Measurements from ENCODE around the gene AOPEP. TPM values are rescaled to one million over a fixed set of nuclear protein-coding genes. Genes with fewer than 3 reads are reported as not detected.
A peak's percentile ranks its signal among the peaks of the same experiment; 100 is the strongest.

Gene AOPEP
- total and polyA plus RNA-seq, 2 of the 13 experiments (the other 11 are each of a cell fraction or from before 2014, with no cell fraction given) = 22.2 to 41.6 TPM

GRCh38 chr9:94839398-94839797 is 112.9 kb downstream of the AOPEP start (continued):
- TF ChIP-seq KAT2B (IDR thresholded peaks at IDR 0.05; ENCODE audit: borderline replicate concordance, low read depth, low read length) (no peak), GRHL1 (CRISPR knock-in tag; conservative IDR thresholded peaks at IDR 0.05) (no peak)

GRCh38 chr9:94840738-94841137 is 114.2 kb downstream of the AOPEP start:
- H3K27me3 ChIP-seq (ENCODE audit: control insufficient read depth in 1 of 2, insufficient read depth in 2 of 2, low read length in 2 of 2) = no peaks in the 10 kb centered on the region
- no peak overlapping the region for H2AFZ ChIP-seq (ENCODE audit: low read length)
- H3K9ac ChIP-seq (ENCODE audit: insufficient read depth, low read depth, low read length) = no peak overlapping the region
- in situ Hi-C loops (cut with HindIII; ENCODE audit: extremely low pct_ligation_motif_present, low pct_unique_long_range_greater_than_20kb) (no loop called here), intact Hi-C loops (cut with micrococcal nuclease; ENCODE audit: unreplicated experiment) (no loop called here)
- H3K4me1 ChIP-seq (ENCODE audit: insufficient read depth, low read length) = peaks cover 33% of the 10 kb centered on the region
- no TSS peak for BruUV-seq (replicated peaks)
- DNase-seq (ENCODE audit: low spot score) (no peak), FAIRE-seq (no peak), ATAC-seq (no peak)
- H3K27ac ChIP-seq (ENCODE audit: extremely low read length, insufficient read depth, low read length) = no peak overlapping the region
- no peak overlapping the region for H3K4me2 ChIP-seq (ENCODE audit: low read depth, low read length)
- H3K4me3 ChIP-seq (replicated peaks in 1 of 3; ENCODE audit: insufficient read depth in 1 of 3, low read depth in 2 of 3, low read length in 3 of 3) = no peak overlapping the region
- POLR2A ChIA-PET = interaction anchor here (0.7 to 1.5 kb wide), 2 partner anchors 12 to 13 kb away, joined by 3 read pairs; no protein-coding TSS in a partner anchor
- peaks cover 6% of the 10 kb centered on the region; the same call in 1 of the 2 replicates for H3K9me3 ChIP-seq (ENCODE audit: low read length)
- TF ChIP-seq KAT2B (IDR thresholded peaks at IDR 0.05; ENCODE audit: borderline replicate concordance, low read depth, low read length) = peak; percentile 93
- TF ChIP-seq MNT (IDR thresholded peaks at IDR 0.05) = no peak
- H3K36me3 ChIP-seq (replicated peaks in 1 of 2; ENCODE audit: control insufficient read depth in 1 of 2, insufficient read depth in 2 of 2, low read length in 2 of 2) = no peaks in the 10 kb centered on the region
- peaks cover 2% of the 10 kb centered on the region for H3K79me2 ChIP-seq (ENCODE audit: insufficient read depth, low read length)
- CTCF ChIA-PET (ENCODE audit: low intra/inter-chr PET ratio, low total read pairs) = no interaction called here
- no peaks in the 10 kb centered on the region for H4K20me1 ChIP-seq (ENCODE audit: insufficient read depth, low read length)
